GM19397 (cell line): ENCODE data around the gene ZNF554.
"Not testable (repeated sequence)": the region's sequence is repeated elsewhere in the genome, so short reads cannot be mapped to it uniquely, and the experiment has no call there.

ENCODE experiments used
- ATAC-seq: cut with Tn5 transposase; IDR thresholded peaks from one replicate; pipeline ENCODE4 v1.9.1; 2021; ENCODE audit warnings: mild to moderate bottlenecking, moderate library complexity; ENCODE audit not compliant: unreplicated experiment

Gene ZNF554

GRCh38 chr19:2865334-2866100 lies 45.8 kb downstream of the ZNF554 start:
- ATAC-seq: no peak

GRCh38 chr19:2866495-2867024 lies 46.9 kb downstream of the ZNF554 start:
- no peak for ATAC-seq

- no peak for ATAC-seq
These were observed 47.6 kb downstream of the ZNF554 start, which contains the start of gene ZNF556 for GRCh38 chr19:2867025-2867991. Gene ZNF556 (plus strand): TSS chr19:2867335. CDS start chr19:2867422, 87 bp downstream.

GRCh38 chr19:2869618-2870017 lies 50.0 kb downstream of the ZNF554 start:
- ATAC-seq: no peak

GRCh38 chr19:2872175-2872574 lies 52.5 kb downstream of the ZNF554 start:
- not testable (repeated sequence) for ATAC-seq

GRCh38 chr19:2877398-2878331 lies 58.0 kb downstream of the ZNF554 start:
- no peak for ATAC-seq

- no peak for ATAC-seq
These were observed 64.2 kb downstream of the ZNF554 start for GRCh38 chr19:2883686-2884439.

- ATAC-seq: no peak
These were observed 66.1 kb downstream of the ZNF554 start for GRCh38 chr19:2885736-2886135.
